Measurements from ENCODE around the gene NINJ2.

- TF ChIP-seq CTCF (conservative IDR thresholded peaks at IDR 0.05; ENCODE audit: low read length) (no peak), EZH2phosphoT487 (IDR thresholded peaks at IDR 0.05; ENCODE audit: borderline replicate concordance) (no peak)
These were observed 22.1 kb upstream of the NINJ2 start for GRCh38 chr12:685388-685787.
